ENCODE measurements around the gene KDELR3. TPM values are rescaled to one million over a fixed set of nuclear protein-coding genes. Genes with fewer than 3 reads are reported as not detected.

KDELR3 gene
- total and polyA plus RNA-seq, 10 of the 15 experiments (the other 5 are each of a cell fraction or from before 2014, with no cell fraction given): 0.15 to 0.98 (median 0.25) TPM; not detected in 1

DNA sequence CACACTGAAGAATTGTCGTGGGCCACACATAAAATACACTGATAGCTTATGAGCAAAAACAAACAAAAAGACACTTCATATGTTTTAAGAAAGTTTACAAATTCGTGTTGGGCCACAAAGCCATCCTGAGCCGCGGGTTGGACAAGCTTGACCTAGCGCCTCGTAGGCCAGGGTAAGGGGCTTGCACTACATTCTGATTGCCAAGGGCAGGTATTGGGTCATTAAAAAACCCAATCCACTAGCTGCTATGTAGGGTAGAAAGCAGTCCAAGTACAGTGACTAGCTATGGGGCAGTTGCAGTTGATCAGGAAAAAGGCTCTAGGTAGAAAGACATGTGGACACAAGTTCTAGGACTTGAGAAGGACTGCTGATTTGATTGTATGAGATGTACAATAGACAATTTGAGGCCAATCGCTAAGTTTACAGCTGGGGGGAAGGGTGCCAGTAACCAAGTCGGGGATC, 14.0 kb downstream of the KDELR3 start (continued):
- TF ChIP-seq ASH2L (IDR thresholded peaks at IDR 0.05; ENCODE audit: borderline replicate concordance, low read depth): no peak
- no peak for TF ChIP-seq MTA2 (IDR thresholded peaks at IDR 0.05; ENCODE audit: low read depth)
- no peak for TF ChIP-seq FOXM1 (IDR thresholded peaks at IDR 0.05; ENCODE audit: low read depth, low read length)
- TF ChIP-seq, protein P1, sequence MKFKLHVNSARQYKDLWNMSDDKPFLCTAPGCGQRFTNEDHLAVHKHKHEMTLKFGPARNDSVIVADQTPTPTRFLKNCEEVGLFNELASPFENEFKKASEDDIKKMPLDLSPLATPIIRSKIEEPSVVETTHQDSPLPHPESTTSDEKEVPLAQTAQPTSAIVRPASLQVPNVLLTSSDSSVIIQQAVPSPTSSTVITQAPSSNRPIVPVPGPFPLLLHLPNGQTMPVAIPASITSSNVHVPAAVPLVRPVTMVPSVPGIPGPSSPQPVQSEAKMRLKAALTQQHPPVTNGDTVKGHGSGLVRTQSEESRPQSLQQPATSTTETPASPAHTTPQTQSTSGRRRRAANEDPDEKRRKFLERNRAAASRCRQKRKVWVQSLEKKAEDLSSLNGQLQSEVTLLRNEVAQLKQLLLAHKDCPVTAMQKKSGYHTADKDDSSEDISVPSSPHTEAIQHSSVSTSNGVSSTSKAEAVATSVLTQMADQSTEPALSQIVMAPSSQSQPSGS (IDR thresholded peaks at IDR 0.05; ENCODE audit: low read length): peak; percentile 30; the same call in 1 of the 2 replicates
- no peak for TF ChIP-seq HDGF (IDR thresholded peaks at IDR 0.05)
- no peak for TF ChIP-seq SMAD5 (IDR thresholded peaks at IDR 0.05; ENCODE audit: low read depth)
- peak; percentile 58; the same call in 1 of the 2 replicates for TF ChIP-seq CBFB (IDR thresholded peaks at IDR 0.05; ENCODE audit: low read depth)
- no peak for TF ChIP-seq JUND (IDR thresholded peaks at IDR 0.05; ENCODE audit: low read depth, low read length)
- TF ChIP-seq, protein P2, sequence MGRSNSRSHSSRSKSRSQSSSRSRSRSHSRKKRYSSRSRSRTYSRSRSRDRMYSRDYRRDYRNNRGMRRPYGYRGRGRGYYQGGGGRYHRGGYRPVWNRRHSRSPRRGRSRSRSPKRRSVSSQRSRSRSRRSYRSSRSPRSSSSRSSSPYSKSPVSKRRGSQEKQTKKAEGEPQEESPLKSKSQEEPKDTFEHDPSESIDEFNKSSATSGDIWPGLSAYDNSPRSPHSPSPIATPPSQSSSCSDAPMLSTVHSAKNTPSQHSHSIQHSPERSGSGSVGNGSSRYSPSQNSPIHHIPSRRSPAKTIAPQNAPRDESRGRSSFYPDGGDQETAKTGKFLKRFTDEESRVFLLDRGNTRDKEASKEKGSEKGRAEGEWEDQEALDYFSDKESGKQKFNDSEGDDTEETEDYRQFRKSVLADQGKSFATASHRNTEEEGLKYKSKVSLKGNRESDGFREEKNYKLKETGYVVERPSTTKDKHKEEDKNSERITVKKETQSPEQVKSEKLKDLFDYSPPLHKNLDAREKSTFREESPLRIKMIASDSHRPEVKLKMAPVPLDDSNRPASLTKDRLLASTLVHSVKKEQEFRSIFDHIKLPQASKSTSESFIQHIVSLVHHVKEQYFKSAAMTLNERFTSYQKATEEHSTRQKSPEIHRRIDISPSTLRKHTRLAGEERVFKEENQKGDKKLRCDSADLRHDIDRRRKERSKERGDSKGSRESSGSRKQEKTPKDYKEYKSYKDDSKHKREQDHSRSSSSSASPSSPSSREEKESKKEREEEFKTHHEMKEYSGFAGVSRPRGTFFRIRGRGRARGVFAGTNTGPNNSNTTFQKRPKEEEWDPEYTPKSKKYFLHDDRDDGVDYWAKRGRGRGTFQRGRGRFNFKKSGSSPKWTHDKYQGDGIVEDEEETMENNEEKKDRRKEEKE (IDR thresholded peaks at IDR 0.05): no peak
- TF ChIP-seq ZNF384 (IDR thresholded peaks at IDR 0.05; ENCODE audit: borderline replicate concordance, low read depth, low read length): no peak
- TF ChIP-seq POLR2A (IDR thresholded peaks at IDR 0.05; ENCODE audit: low read depth, low read length): peak; percentile 64
- peak; percentile 1; the same call in 1 of the 2 replicates for TF ChIP-seq RUNX3 (IDR thresholded peaks at IDR 0.05; ENCODE audit: low read length)
